H54 (cell line): Measurements from ENCODE around the gene CEP76.

Source experiments
- DNase-seq: peaks from one replicate; pipeline ENCODE4 v3.0.0; 2011; ENCODE audit warnings: low spot score, mixed read lengths; ENCODE audit not compliant: insufficient read length
- FAIRE-seq: peaks from 3 replicates; lab custom pipeline; 2011; peaks lifted over from hg19 to GRCh38; lab: Jason Lieb, UNC
- POLR2A ChIP-seq: IDR thresholded peaks from 2 replicates; pipeline ENCODE4 v1.6.1; 2011; ENCODE audit warnings: low read depth, mild to moderate bottlenecking, low read length

CEP76 gene

GRCh38 chr18:12741351-12741750, 38.8 kb upstream of the CEP76 start:
- DNase-seq = no peak
- TF ChIP-seq POLR2A = no peak
- FAIRE-seq = no peak

DNA sequence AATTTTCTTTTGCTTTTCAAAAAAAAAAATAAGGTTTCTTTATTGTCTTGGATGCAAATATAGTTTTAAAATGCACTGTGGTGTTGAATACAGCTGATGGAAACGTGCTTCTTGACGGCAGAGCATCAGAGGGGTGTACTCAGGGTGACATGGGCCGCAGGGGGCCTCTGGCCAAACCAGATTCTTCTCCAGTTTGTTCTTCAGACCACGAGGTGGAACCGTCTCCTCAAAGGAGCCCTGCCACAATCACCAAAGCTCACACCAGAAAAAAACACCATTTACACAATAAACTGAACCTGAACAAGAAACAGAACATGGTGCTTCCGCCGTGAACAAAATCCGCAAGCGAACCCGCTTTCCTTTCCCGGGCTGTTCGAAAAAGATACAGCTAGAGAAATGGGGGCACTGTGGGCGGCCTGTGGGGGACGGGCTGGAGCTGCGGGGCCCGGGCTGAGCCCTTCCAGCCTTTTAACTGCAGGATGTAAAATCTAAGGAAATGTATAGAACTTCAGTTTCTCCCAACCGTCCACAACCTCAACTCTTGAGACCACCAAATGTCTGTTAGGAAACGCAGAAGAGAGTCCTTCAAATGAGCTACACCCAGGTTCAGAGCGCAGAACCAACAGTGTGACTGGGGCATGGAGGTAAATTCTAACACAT, 34.9 kb upstream of the CEP76 start:
- DNase-seq = no peak
- FAIRE-seq = no peak
- TF ChIP-seq POLR2A = no peak

- no peak for TF ChIP-seq POLR2A
- FAIRE-seq (peak; percentile 96), DNase-seq (peak; percentile 37)
These were observed 24.4 kb upstream of the CEP76 start for GRCh38 chr18:12726774-12727550.

DNA sequence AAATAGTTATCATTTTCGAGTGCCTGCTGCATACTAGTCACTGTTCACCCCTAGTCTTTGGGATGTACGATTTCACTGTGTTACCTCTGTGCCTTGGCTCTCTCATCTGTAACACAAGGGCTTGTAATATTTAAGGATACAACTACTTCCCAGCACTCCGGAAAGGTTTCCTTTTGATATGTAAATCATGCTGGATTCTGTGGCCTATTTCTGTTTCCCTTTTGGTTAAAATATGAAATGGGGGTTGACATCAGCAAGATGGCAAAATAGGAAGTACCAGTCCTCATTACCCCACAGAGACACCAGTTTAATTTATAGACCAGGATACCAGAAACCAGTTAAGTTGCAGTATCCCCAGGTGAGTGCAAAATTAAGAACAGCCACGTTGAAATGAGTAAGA, 23.8 kb upstream of the CEP76 start:
- FAIRE-seq = no peak
- no peak for DNase-seq
- TF ChIP-seq POLR2A = no peak

DNA sequence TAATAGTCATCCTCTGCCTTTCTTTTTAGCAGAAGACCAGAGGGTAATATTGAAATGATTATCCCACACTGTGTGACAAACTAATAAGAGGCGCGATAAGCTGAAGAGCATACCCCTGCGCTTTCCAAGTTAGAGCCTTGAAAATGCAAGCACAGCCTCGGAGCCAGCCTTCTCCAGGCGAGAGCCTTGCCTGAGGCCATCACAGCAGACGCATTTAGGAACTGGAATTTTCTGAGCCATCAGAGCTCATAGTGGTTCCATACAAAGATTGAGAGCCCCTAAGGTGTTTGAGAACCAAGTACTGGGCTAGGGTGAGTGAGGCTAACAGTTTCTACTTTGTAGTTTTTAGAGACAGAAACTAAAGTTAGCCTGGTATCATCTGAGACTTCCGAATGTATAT, 20.2 kb upstream of the CEP76 start:
- FAIRE-seq (no peak), DNase-seq (no peak)
- no peak for TF ChIP-seq POLR2A

GRCh38 chr18:12721495-12722275, 19.2 kb upstream of the CEP76 start:
- no peak for FAIRE-seq
- no peak for DNase-seq
- no peak for TF ChIP-seq POLR2A

DNA sequence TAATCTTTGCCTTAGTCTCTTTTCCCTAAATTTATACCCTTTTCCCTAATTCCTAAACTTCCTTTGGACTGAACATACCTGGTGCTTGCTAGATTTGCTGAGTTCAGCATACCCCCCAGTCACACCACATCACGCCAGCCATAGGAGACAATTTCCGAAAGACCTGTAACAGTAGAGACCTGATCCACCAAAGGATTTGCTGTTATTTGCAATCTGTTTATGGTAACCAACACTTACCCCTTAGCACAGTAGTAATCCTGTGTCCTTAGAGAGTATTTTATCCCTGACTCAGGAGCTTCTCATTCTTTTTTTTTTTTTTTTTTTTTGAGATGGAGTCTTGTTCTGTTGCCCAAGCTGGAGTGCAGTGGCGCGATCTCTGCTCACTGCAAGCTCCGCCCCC, 8.9 kb upstream of the CEP76 start:
- FAIRE-seq (no peak), DNase-seq (no peak)
- TF ChIP-seq POLR2A = no peak

GRCh38 chr18:12703664-12704063, 1.1 kb upstream of the CEP76 start:
- peak; percentile 33 for DNase-seq
- no peak for TF ChIP-seq POLR2A
- FAIRE-seq = peak; percentile 83

- TF ChIP-seq POLR2A = peak; percentile 56; the same call in 1 of the 2 replicates
- FAIRE-seq = peak; percentile 72
- no peak for DNase-seq
These were observed 609 bp upstream of the CEP76 start for GRCh38 chr18:12703096-12703567.

GRCh38 chr18:12701161-12701560, 1.4 kb downstream of the CEP76 start:
- FAIRE-seq (peak; percentile 11), DNase-seq (no peak)
- no peak for TF ChIP-seq POLR2A

GRCh38 chr18:12699747-12700146, 2.8 kb downstream of the CEP76 start:
- no peak for FAIRE-seq
- no peak for TF ChIP-seq POLR2A
- no peak for DNase-seq

GRCh38 chr18:12694032-12694431, 8.5 kb downstream of the CEP76 start:
- DNase-seq = no peak
- TF ChIP-seq POLR2A = no peak
- FAIRE-seq = no peak

GRCh38 chr18:12692206-12692605, 10.3 kb downstream of the CEP76 start:
- FAIRE-seq (no peak), DNase-seq (no peak)
- TF ChIP-seq POLR2A = no peak

GRCh38 chr18:12689256-12689850, 13.2 kb downstream of the CEP76 start:
- no peak for DNase-seq
- FAIRE-seq = no peak
- no peak for TF ChIP-seq POLR2A

GRCh38 chr18:12686100-12686499, 16.4 kb downstream of the CEP76 start:
- no peak for TF ChIP-seq POLR2A
- no peak for DNase-seq
- FAIRE-seq = peak; percentile 43
